GM12874 (cell line): Measurements from ENCODE around the gene COL4A2.

Experiments
- TF ChIP-seq, protein P1 (sequence below): IDR thresholded peaks from 2 replicates; pipeline ENCODE4 v1.5.1; 2011; ENCODE audit warnings: low read depth, mild to moderate bottlenecking, control low read depth, low read length, moderate library complexity; ENCODE audit not compliant: insufficient read depth

The COL4A2 gene

DNA sequence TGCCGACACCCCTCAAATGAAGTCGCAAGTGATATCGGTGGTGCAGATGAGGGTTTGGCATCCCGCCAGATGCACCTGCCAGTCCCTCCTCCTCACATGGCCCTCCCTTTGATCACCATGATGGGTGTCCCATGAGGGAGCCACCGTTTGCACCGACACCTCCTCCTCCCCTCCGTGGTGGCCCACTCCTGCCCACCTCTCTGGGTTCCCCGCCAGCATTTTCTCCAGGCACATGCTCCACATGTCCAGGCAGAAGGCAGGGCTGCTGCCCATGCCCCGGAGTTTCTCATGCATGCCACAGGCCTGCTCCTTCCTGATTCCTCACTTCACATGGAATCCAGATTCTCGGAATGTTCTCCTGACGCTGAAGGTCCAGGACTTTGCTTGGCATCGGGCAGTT is 49.3 kb downstream of the COL4A2 start:
- TF ChIP-seq, protein P1, sequence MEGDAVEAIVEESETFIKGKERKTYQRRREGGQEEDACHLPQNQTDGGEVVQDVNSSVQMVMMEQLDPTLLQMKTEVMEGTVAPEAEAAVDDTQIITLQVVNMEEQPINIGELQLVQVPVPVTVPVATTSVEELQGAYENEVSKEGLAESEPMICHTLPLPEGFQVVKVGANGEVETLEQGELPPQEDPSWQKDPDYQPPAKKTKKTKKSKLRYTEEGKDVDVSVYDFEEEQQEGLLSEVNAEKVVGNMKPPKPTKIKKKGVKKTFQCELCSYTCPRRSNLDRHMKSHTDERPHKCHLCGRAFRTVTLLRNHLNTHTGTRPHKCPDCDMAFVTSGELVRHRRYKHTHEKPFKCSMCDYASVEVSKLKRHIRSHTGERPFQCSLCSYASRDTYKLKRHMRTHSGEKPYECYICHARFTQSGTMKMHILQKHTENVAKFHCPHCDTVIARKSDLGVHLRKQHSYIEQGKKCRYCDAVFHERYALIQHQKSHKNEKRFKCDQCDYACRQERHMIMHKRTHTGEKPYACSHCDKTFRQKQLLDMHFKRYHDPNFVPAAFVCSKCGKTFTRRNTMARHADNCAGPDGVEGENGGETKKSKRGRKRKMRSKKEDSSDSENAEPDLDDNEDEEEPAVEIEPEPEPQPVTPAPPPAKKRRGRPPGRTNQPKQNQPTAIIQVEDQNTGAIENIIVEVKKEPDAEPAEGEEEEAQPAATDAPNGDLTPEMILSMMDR: no peak

DNA sequence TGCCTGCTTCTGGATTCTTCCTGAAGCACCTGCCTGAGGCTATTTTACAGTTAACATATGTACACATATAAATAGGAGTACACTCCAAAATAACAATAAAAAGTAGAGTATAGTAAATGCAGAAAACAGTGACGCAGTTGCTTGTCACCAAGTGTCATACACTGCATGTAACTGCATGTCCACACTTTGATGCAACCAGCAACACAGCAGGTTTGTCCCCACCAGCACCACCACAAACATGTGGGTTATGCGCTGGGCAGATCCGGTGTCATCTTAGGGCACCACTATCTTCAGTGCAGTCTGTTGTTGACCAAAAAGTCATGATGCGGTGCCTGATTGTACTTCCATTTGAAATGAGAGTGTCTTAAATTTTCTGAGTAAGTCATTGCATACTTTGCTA is 51.3 kb downstream of the COL4A2 start:
- TF ChIP-seq, protein P1: no peak

DNA sequence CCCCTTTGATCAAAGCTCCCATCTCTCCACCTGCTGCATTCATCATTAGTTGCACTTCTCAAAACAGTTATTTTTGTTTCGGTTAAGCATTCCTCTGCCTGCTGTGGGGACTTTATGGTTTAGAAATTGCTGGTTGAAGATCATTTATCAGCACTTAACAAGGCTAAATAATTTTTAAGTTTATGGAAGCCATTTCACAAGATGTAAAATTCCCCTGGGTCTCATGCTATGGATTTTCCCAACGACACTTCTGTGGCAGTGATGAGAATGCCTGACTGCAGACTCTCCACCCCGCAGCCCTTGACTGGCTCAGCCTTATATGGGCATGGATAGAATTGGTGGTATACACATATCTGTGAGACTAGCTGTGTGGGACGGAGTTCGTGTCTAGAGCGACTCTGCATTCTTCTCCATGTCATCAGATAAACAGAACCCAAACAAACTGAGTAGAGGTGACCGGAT is 52.8 kb downstream of the COL4A2 start:
- TF ChIP-seq, protein P1: no peak

DNA sequence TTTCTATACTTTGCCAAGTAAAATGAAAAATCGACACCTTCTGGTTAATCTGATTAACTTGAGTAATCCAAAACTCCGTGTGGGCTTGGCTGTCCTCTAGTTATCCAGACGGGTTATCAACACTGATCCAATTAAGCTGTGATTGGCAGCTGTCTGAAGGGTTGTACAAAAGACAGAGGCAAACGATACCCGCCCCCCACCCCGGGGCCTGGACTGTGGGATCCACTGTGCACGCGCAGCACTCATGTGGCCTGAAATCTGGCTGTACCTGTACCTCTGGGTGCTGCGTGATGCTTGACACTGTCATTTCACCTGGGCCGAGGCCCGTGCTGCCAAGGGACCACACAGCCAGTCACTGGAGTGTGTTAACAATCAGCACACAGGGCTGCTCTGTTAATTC is 53.5 kb downstream of the COL4A2 start:
- TF ChIP-seq, protein P1: no peak

DNA sequence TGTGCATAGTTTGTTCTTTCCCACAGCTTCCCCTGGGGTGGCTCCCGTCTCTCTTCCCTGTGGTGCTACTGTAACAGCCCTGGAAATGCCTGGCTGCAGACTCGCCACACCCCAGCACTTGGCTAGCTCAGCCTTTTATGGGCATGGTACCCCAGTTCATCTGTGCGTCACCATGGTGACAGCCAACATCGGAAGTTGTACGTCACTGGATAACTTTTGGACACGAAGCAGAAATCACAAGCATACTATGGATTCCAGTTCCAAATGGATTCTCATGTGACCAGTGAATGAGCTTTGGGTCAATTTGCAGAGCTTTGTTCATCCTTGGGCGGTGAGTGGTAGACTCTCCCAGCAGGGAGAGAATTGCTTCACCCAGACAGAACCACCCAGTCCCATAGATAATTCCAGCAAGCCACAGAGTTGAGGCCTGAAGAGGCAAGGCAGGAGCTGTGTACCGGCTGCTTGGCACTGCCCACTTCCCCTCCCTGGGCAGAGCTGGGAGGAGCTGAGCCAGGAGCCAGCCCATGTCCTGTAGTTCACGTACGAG is 54.4 kb downstream of the COL4A2 start:
- TF ChIP-seq, protein P1: no peak

DNA sequence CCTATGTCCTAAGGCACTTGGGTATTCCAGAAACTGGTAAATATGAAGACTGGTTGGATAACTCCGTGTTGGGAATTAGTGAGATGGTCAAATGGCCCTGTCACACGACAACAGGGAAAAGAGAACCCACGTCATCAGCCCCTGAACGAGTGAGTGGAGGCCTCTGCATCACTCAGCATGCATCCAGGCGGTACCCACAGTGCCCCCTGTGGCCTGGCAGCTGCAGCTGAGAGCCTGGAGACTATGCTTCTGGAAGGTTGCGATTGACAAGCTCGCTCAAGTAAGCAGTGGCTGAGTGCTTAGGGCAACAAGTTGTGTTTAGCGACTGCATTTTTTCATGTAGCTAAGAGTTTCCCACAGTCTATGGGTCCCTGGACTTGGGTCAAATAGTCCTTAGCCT is 55.9 kb downstream of the COL4A2 start:
- TF ChIP-seq, protein P1: peak; percentile 41

DNA sequence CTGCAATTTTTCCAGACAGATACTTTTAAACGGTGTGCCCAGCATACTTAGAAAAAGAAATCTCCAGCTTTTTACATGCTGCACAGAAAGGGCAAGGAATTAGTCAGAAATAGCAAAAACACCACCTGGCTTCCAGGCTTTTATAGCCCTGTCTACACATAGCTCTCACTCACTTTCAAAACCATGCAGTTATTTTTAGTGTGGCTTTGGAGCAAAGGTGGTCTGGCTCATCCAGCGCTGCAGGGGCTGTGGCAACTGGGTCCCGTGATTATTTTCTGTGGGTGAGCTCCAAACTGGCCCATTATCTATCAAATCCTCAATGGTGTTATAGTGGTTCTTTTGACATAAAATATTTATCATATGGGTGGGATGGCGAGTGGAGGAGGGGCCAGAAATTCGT is 57.0 kb downstream of the COL4A2 start:
- TF ChIP-seq, protein P1: no peak
